B cell (primary cell): ENCODE data around the gene TICAM1.

Experiments used
- CTCF ChIP-seq: fragments of 200-600 bp; IDR thresholded peaks from one replicate; pipeline ENCODE4 v1.8.0; 2022; ENCODE audit warnings: antibody characterized with exemption, mild to moderate bottlenecking
- EZH2 ChIP-seq: IDR thresholded peaks from 2 replicates; pipeline ENCODE4 v1.6.1; 2012; ENCODE audit warnings: borderline replicate concordance, low read depth, mild to moderate bottlenecking, moderate library complexity, low read length; ENCODE audit not compliant: insufficient read depth, poor library complexity, severe bottlenecking

GRCh38 chr19:4832776-4833175, 1.3 kb upstream of the TICAM1 start:
- TF ChIP-seq CTCF (no peak), EZH2 (no peak)
